Pancreas (tissue), 8 donors: ENCODE data around the gene SQSTM1. TPM values are rescaled to one million over a fixed set of nuclear protein-coding genes. Genes with fewer than 3 reads are reported as not detected.

Experiments
- microRNA-seq, 2 donors: library from miRNA; unstranded; fragments of <30 nt; microRNA quantifications; one replicate each; pipeline versions ENCODE4 to v1.1.0, GENCODE V29; 2019 to 2020
- polyA plus RNA-seq, 2 donors: library from polyadenylated mRNA; stranded (reverse); fragments of 200-250 nt; gene quantifications; one replicate each; pipeline ENCODE4 v1.2.3, GENCODE V29; 2013
- total RNA-seq, 6 donors: library from RNA; stranded (reverse); fragmentation: NEBNext Ultra II Directional in 4 of 6; extraction: Animal tissue kit (Norgen Biotek cat#: 25700) in 4 of 6; gene quantifications; one replicate each; pipeline versions ENCODE4 v1.2.1 to v1.2.4, GENCODE V29; 2021 to 2023
- donor health status: healthy with polysubstance abuse.
- donor health status: DM: no; HTN: no; CAD: no; lungs with moderate emphysema.
- donor health status: DM: no; HTN: no; CAD: no.
- donor health status: Bipolar disorder and iron deficiency.
- donor health status: DM: yes; HTN: yes; CAD: no.
- donor health status: DM: no; HTN: no; CAD: no.
- donor health status: DM: no; HTN: no; CAD: no.
- donor health status: DM: yes; HTN: yes; CAD: no.

Gene SQSTM1
- total and polyA plus RNA-seq, 8 donors = 125 to 261 (median 200) TPM

Small RNA genes lying within 50 kb of the gene (microRNA-seq; reads per million reads assigned to microRNA genes)
- 1.5 to 2.1 reads per million in 2 donors for gene MIR1229

Other genes with a start within 250 kb of the SQSTM1 start
- gene HNRNPH1, start 197.2 kb upstream of the SQSTM1 start, total RNA-seq = 100 to 1,000 TPM; 210 to 384 (median 269) TPM
- gene HNRNPH1, start 197.2 kb upstream of the SQSTM1 start, polyA plus RNA-seq = 100 to 1,000 TPM; 341 to 395 TPM
- gene CBY3, start 139.9 kb upstream of the SQSTM1 start, total RNA-seq = not detected
- not detected for gene CBY3, start 139.9 kb upstream of the SQSTM1 start, polyA plus RNA-seq
- gene CANX, start 121.9 kb upstream of the SQSTM1 start, total RNA-seq = 100 to 1,000 TPM; 353 to 633 (median 516) TPM
- 100 to 1,000 TPM in 1 of 2 donors, 10 to 100 TPM in 1; 66.3 to 117 TPM for gene CANX, start 121.9 kb upstream of the SQSTM1 start, polyA plus RNA-seq
- 10 to 100 TPM; 10.7 to 18.0 (median 11.5) TPM for gene MAML1, start 88.1 kb upstream of the SQSTM1 start, total RNA-seq
- gene MAML1, start 88.1 kb upstream of the SQSTM1 start, polyA plus RNA-seq = 1 to 10 TPM; 7.1 TPM
- gene LTC4S, start 26.9 kb upstream of the SQSTM1 start, total RNA-seq = 1 to 10 TPM; 1.1 to 8.7 (median 4.5) TPM
- 10 to 100 TPM in 1 of 2 donors, 1 to 10 TPM in 1; 4.2 to 10.9 TPM for gene LTC4S, start 26.9 kb upstream of the SQSTM1 start, polyA plus RNA-seq
- gene MGAT4B, start 14.0 kb upstream of the SQSTM1 start, total RNA-seq = 10 to 100 TPM; 33.7 to 97.5 (median 45.9) TPM
- 10 to 100 TPM; 58.7 to 65.4 TPM for gene MGAT4B, start 14.0 kb upstream of the SQSTM1 start, polyA plus RNA-seq
- 10 to 100 TPM in 5 of 6 donors, 1 to 10 TPM in 1; 8.6 to 19.1 (median 13.6) TPM for gene MRNIP, start 37.9 kb downstream of the SQSTM1 start, total RNA-seq
- gene MRNIP, start 37.9 kb downstream of the SQSTM1 start, polyA plus RNA-seq = 10 to 100 TPM; 49.2 to 53.1 TPM
- 10 to 100 TPM; 42.1 to 77.4 (median 49.8) TPM for gene TBC1D9B, start 87.0 kb downstream of the SQSTM1 start, total RNA-seq
- gene TBC1D9B, start 87.0 kb downstream of the SQSTM1 start, polyA plus RNA-seq = 10 to 100 TPM; 69.7 to 87.2 TPM